OCI-LY7 (cell line): ENCODE measurements around the gene ABCA7. TPM values are rescaled to one million over a fixed set of nuclear protein-coding genes. Genes with fewer than 3 reads are reported as not detected.
"Not testable (repeated sequence)": the region's sequence is repeated elsewhere in the genome, so short reads cannot be mapped to it uniquely, and the experiment has no call there.

ENCODE experiments used
- BruUV-seq: library from RNA; stranded (reverse); fragments of 400-500 nt; replicated peaks from 2 replicates; lab custom pipeline; 2021; lab: Mats Ljungman, UMichigan
- CTCF ChIA-PET: fragments of 300-600 bp; sonication (Branson Sonifier 250); formaldehyde crosslinking; loops from one replicate; lab custom pipeline; 2022; ENCODE audit warnings: antibody characterized with exemption; ENCODE audit not compliant: unreplicated experiment; lab: Charles Lee
- POLR2A ChIA-PET: fragments of 300-600 bp; sonication (Branson Sonifier 250); formaldehyde crosslinking; loops from one replicate; lab custom pipeline; 2022; ENCODE audit warnings: antibody characterized with exemption; lab: Charles Lee
- DNase-seq: peaks from one replicate; pipeline ENCODE4 v3.0.0-alpha.2; 2015; ENCODE audit warnings: low spot score
- H2AFZ ChIP-seq: fragments of 200-600 bp; sonication (generic), shearing (Covaris generic); 2 replicates; pipeline ENCODE4 v1.6.1; 2014; ENCODE audit warnings: mild to moderate bottlenecking, antibody characterized with exemption, low read length, moderate library complexity
- H3K27ac ChIP-seq: fragments of 200-600 bp; sonication (generic); 2 replicates; pipeline ENCODE4 v1.5.1; 2014; ENCODE audit warnings: mixed run types, low read depth, mild to moderate bottlenecking, moderate library complexity, low read length, inconsistent platforms; ENCODE audit not compliant: poor library complexity, severe bottlenecking
- H3K36me3 ChIP-seq: fragments of 200-600 bp; sonication (generic); 2 replicates; pipeline ENCODE4 v1.6.1; 2014; ENCODE audit warnings: mild to moderate bottlenecking, antibody characterized with exemption, low read length, moderate library complexity, mixed read lengths; ENCODE audit not compliant: insufficient read depth
- H3K4me1 ChIP-seq: fragments of 200-600 bp; sonication (generic); 2 replicates; pipeline ENCODE4 v1.5.1; 2014; ENCODE audit warnings: mild to moderate bottlenecking, low read length; ENCODE audit not compliant: insufficient read depth, poor library complexity, severe bottlenecking
- H3K4me2 ChIP-seq: fragments of 200-600 bp; sonication (generic); 2 replicates; pipeline ENCODE4 v1.6.1; 2014; ENCODE audit warnings: mild to moderate bottlenecking, low read length
- H3K4me3 ChIP-seq: fragments of 200-600 bp; sonication (generic); 2 replicates; pipeline ENCODE4 v1.5.1; 2014; ENCODE audit warnings: mild to moderate bottlenecking, low read depth, low read length; ENCODE audit not compliant: poor library complexity, severe bottlenecking
- H3K79me2 ChIP-seq: fragments of 200-600 bp; sonication (generic); 2 replicates; pipeline ENCODE4 v1.6.1; 2016; ENCODE audit warnings: low read depth, mild to moderate bottlenecking, low read length, moderate library complexity, mixed read lengths; ENCODE audit not compliant: insufficient read depth
- H3K9me2 ChIP-seq: fragments of 200-600 bp; sonication (generic); 2 replicates; pipeline ENCODE4 v1.6.1; 2016; ENCODE audit warnings: mild to moderate bottlenecking, low read length, mixed read lengths; ENCODE audit not compliant: insufficient read depth
- H3K9me3 ChIP-seq: fragments of 200-600 bp; sonication (generic); 2 replicates; pipeline ENCODE4 v1.6.1; 2014; ENCODE audit warnings: mild to moderate bottlenecking, mixed run types, low read length, mixed read lengths
- H4K20me1 ChIP-seq: fragments of 200-600 bp; sonication (generic); 2 replicates; pipeline ENCODE4 v1.6.1; 2014; ENCODE audit warnings: mild to moderate bottlenecking, antibody characterized with exemption, low read length, moderate library complexity, mixed read lengths; ENCODE audit not compliant: insufficient read depth
- CTCF ChIP-seq: fragments of 200-600 bp; sonication (generic); conservative IDR thresholded peaks from 2 replicates; pipeline ENCODE4 v1.5.1; 2014; ENCODE audit warnings: mild to moderate bottlenecking, antibody characterized with exemption, low read length, moderate library complexity, mixed read lengths
- EZH2phosphoT487 ChIP-seq: fragments of 200-600 bp; sonication (generic); IDR thresholded peaks from 2 replicates; pipeline ENCODE4 v1.6.1; 2018; ENCODE audit warnings: low read depth, borderline replicate concordance, mild to moderate bottlenecking, mixed run types, antibody characterized with exemption, low read length, moderate library complexity, mixed read lengths
- intact Hi-C: fragments of 100-400 bp; cut with micrococcal nuclease; formaldehyde crosslinking; loops from one replicate; pipeline ENCODE4 v1.10.0; 2022; ENCODE audit not compliant: unreplicated experiment
- small RNA-seq: library from RNA; depleted of rRNA; stranded (forward); fragments of <200 nt; gene quantifications from one replicate; pipeline ENCODE3, GENCODE V24; 2014
- total RNA-seq, 2 experiments: library from RNA; depleted of rRNA in 1 of 2; stranded (reverse); fragments of >200 nt in 1 of 2; shearing (Covaris generic) in 1 of 2; gene quantifications; 2 replicates each; pipeline ENCODE4 v1.2.3, GENCODE V29; 2014 to 2022

Gene ABCA7
- total RNA-seq, 2 experiments from 2014 or later, result 43.3 to 66.6 TPM

GRCh38 chr19:1113030-1113985 is 73.4 kb downstream of the ABCA7 start:
- H3K79me2 ChIP-seq, result no peaks in the 10 kb centered on the region
- peaks cover 25% of the 10 kb centered on the region; the same call in 1 of the 2 replicates for H3K36me3 ChIP-seq
- no peak overlapping the region for H2AFZ ChIP-seq
- TF ChIP-seq CTCF, result peak; percentile 80
- no peak for TF ChIP-seq EZH2phosphoT487
- ChIA-PET CTCF (interaction anchor here (0.6 to 1.0 kb wide), 8 partner anchors 9 to 79 kb away, joined by 5 to 13 read pairs (median 10); no protein-coding TSS in a partner anchor), POLR2A (interaction anchor here (0.6 kb wide), 3 partner anchors 52 to 90 kb away, joined by 3 to 4 read pairs (median 4); no protein-coding TSS in a partner anchor)
- DNase-seq, result peak; percentile 86
- no peaks in the 10 kb centered on the region for H3K9me3 ChIP-seq
- no peak overlapping the region for H3K27ac ChIP-seq
- H3K9me2 ChIP-seq, result no peaks in the 10 kb centered on the region
- no peak overlapping the region for H3K4me2 ChIP-seq
- H4K20me1 ChIP-seq, result no peaks in the 10 kb centered on the region
- no peak overlapping the region for H3K4me3 ChIP-seq
- BruUV-seq, result no TSS peak
- intact Hi-C loops, result loop anchor here (5.0 kb wide), 1 partner anchor 79 kb away; no protein-coding TSS in a partner anchor
- H3K4me1 ChIP-seq, result peaks cover 4% of the 10 kb centered on the region

GRCh38 chr19:1113986-1114483 is 74.1 kb downstream of the ABCA7 start:
- no peak for DNase-seq
- H3K9me3 ChIP-seq, result no peaks in the 10 kb centered on the region
- TF ChIP-seq EZH2phosphoT487 (no peak), CTCF (no peak)
- H3K4me3 ChIP-seq, result no peak overlapping the region
- no peaks in the 10 kb centered on the region for H3K79me2 ChIP-seq
- peaks cover 4% of the 10 kb centered on the region for H3K4me1 ChIP-seq
- ChIA-PET POLR2A (no interaction called here), CTCF (interaction anchor here (0.6 to 1.0 kb wide), 6 partner anchors 9 to 78 kb away, joined by 5 to 13 read pairs (median 10); no protein-coding TSS in a partner anchor)
- no peak overlapping the region for H3K27ac ChIP-seq
- intact Hi-C loops, result loop anchor here (5.0 kb wide), 1 partner anchor 78 kb away; no protein-coding TSS in a partner anchor
- no peaks in the 10 kb centered on the region for H3K9me2 ChIP-seq
- H4K20me1 ChIP-seq, result no peaks in the 10 kb centered on the region
- H2AFZ ChIP-seq, result no peak overlapping the region
- H3K4me2 ChIP-seq, result no peak overlapping the region
- BruUV-seq, result no TSS peak
- peaks cover 21% of the 10 kb centered on the region; the same call in 1 of the 2 replicates for H3K36me3 ChIP-seq

- H3K27ac ChIP-seq, CTCF ChIA-PET, H2AFZ ChIP-seq, H3K4me3 ChIP-seq, POLR2A ChIA-PET, H4K20me1 ChIP-seq, H3K4me1 ChIP-seq, BruUV-seq, DNase-seq, H3K9me3 ChIP-seq, H3K4me2 ChIP-seq, H3K9me2 ChIP-seq, H3K79me2 ChIP-seq: not testable (repeated sequence)
- peaks cover 19% of the 10 kb centered on the region; the same call in 1 of the 2 replicates for H3K36me3 ChIP-seq
- intact Hi-C loops, result loop anchor here (5.0 kb wide), 1 partner anchor 78 kb away; no protein-coding TSS in a partner anchor
Measured at GRCh38 chr19:1114728-1115127, 74.8 kb downstream of the ABCA7 start.

Small RNA genes lying within 50 kb of the gene (small RNA-seq; reads per million reads assigned to genes)
- gene RNU6-2, result not detected

Other genes with a start within 250 kb of the ABCA7 start
- 284 and 315 TPM in 2 replicates for gene PTBP1, start 242.7 kb upstream of the ABCA7 start, total RNA-seq (2014; rRNA removed; shearing (Covaris generic))
- gene PTBP1, start 242.7 kb upstream of the ABCA7 start, total RNA-seq (2022), result 468 and 479 TPM in 2 replicates
- not detected in 2 replicates for gene PLPPR3, start 218.2 kb upstream of the ABCA7 start, total RNA-seq (2014; rRNA removed; shearing (Covaris generic))
- gene PLPPR3, start 218.2 kb upstream of the ABCA7 start, total RNA-seq (2022), result not detected in 2 replicates
- not detected in 2 replicates for gene AZU1, start 212.3 kb upstream of the ABCA7 start, total RNA-seq (2014; rRNA removed; shearing (Covaris generic))
- not detected in 2 replicates for gene AZU1, start 212.3 kb upstream of the ABCA7 start, total RNA-seq (2022)
- not detected in 2 replicates for gene PRTN3, start 199.1 kb upstream of the ABCA7 start, total RNA-seq (2014; rRNA removed; shearing (Covaris generic))
- gene PRTN3, start 199.1 kb upstream of the ABCA7 start, total RNA-seq (2022), result not detected in 2 replicates
- gene ELANE, start 187.8 kb upstream of the ABCA7 start, total RNA-seq (2014; rRNA removed; shearing (Covaris generic)), result not detected in 2 replicates
- gene ELANE, start 187.8 kb upstream of the ABCA7 start, total RNA-seq (2022), result not detected in 2 replicates
- 0.35 TPM in 1 of 2 replicates, not detected in the other for gene CFD, start 180.4 kb upstream of the ABCA7 start, total RNA-seq (2014; rRNA removed; shearing (Covaris generic))
- gene CFD, start 180.4 kb upstream of the ABCA7 start, total RNA-seq (2022), result not detected in 2 replicates
- gene MED16, start 146.9 kb upstream of the ABCA7 start, total RNA-seq (2014; rRNA removed; shearing (Covaris generic)), result 12.9 and 19.1 TPM in 2 replicates
- gene MED16, start 146.9 kb upstream of the ABCA7 start, total RNA-seq (2022), result 54.3 and 61.4 TPM in 2 replicates
- gene RNU6-9, start 146.6 kb upstream of the ABCA7 start, total RNA-seq (2014; rRNA removed; shearing (Covaris generic)), result not detected in 2 replicates
- gene RNU6-9, start 146.6 kb upstream of the ABCA7 start, total RNA-seq (2022), result not detected in 2 replicates
- 39.5 and 43.5 TPM in 2 replicates for gene R3HDM4, start 126.9 kb upstream of the ABCA7 start, total RNA-seq (2014; rRNA removed; shearing (Covaris generic))
- 64.9 and 75.2 TPM in 2 replicates for gene R3HDM4, start 126.9 kb upstream of the ABCA7 start, total RNA-seq (2022)
- gene KISS1R, start 122.8 kb upstream of the ABCA7 start, total RNA-seq (2014; rRNA removed; shearing (Covaris generic)), result not detected in 2 replicates
- gene KISS1R, start 122.8 kb upstream of the ABCA7 start, total RNA-seq (2022), result not detected in 2 replicates
- gene ARID3A, start 114.1 kb upstream of the ABCA7 start, total RNA-seq (2014; rRNA removed; shearing (Covaris generic)), result 7.9 and 9.9 TPM in 2 replicates
- 21.6 and 23.5 TPM in 2 replicates for gene ARID3A, start 114.1 kb upstream of the ABCA7 start, total RNA-seq (2022)
- 61.6 and 74.7 TPM in 2 replicates for gene WDR18, start 55.8 kb upstream of the ABCA7 start, total RNA-seq (2014; rRNA removed; shearing (Covaris generic))
- 38.4 and 51.4 TPM in 2 replicates for gene WDR18, start 55.8 kb upstream of the ABCA7 start, total RNA-seq (2022)
- 0.05 TPM in 1 of 2 replicates, not detected in the other for gene GRIN3B, start 39.7 kb upstream of the ABCA7 start, total RNA-seq (2014; rRNA removed; shearing (Covaris generic))
- gene GRIN3B, start 39.7 kb upstream of the ABCA7 start, total RNA-seq (2022), result not detected in 2 replicates
- gene TMEM259, start 19.0 kb upstream of the ABCA7 start, total RNA-seq (2014; rRNA removed; shearing (Covaris generic)), result 131 and 169 TPM in 2 replicates
- gene TMEM259, start 19.0 kb upstream of the ABCA7 start, total RNA-seq (2022), result 195 and 204 TPM in 2 replicates
- not detected in 2 replicates for gene RNU6-2, start 18.6 kb upstream of the ABCA7 start, total RNA-seq (2014; rRNA removed; shearing (Covaris generic))
- gene RNU6-2, start 18.6 kb upstream of the ABCA7 start, total RNA-seq (2022), result not detected in 2 replicates
- gene CNN2, start 13.5 kb upstream of the ABCA7 start, total RNA-seq (2014; rRNA removed; shearing (Covaris generic)), result 51.5 and 73.7 TPM in 2 replicates
- 126 and 127 TPM in 2 replicates for gene CNN2, start 13.5 kb upstream of the ABCA7 start, total RNA-seq (2022)
- gene ARHGAP45, start 27.1 kb downstream of the ABCA7 start, total RNA-seq (2014; rRNA removed; shearing (Covaris generic)), result 132 and 135 TPM in 2 replicates
- gene ARHGAP45, start 27.1 kb downstream of the ABCA7 start, total RNA-seq (2022), result 138 and 143 TPM in 2 replicates
- gene POLR2E, start 55.3 kb downstream of the ABCA7 start, total RNA-seq (2014; rRNA removed; shearing (Covaris generic)), result 153 and 165 TPM in 2 replicates
- gene POLR2E, start 55.3 kb downstream of the ABCA7 start, total RNA-seq (2022), result 160 and 193 TPM in 2 replicates
- 184 and 203 TPM in 2 replicates for gene GPX4, start 63.9 kb downstream of the ABCA7 start, total RNA-seq (2014; rRNA removed; shearing (Covaris generic))
- gene GPX4, start 63.9 kb downstream of the ABCA7 start, total RNA-seq (2022), result 148 and 156 TPM in 2 replicates
- gene SBNO2, start 134.2 kb downstream of the ABCA7 start, total RNA-seq (2014; rRNA removed; shearing (Covaris generic)), result 17.6 and 26.6 TPM in 2 replicates
- 43.3 and 48.8 TPM in 2 replicates for gene SBNO2, start 134.2 kb downstream of the ABCA7 start, total RNA-seq (2022)
- gene STK11, start 165.7 kb downstream of the ABCA7 start, total RNA-seq (2014; rRNA removed; shearing (Covaris generic)), result 68.7 and 78.4 TPM in 2 replicates
- gene STK11, start 165.7 kb downstream of the ABCA7 start, total RNA-seq (2022), result 76.5 and 82.2 TPM in 2 replicates
- 0.09 and 0.33 TPM in 2 replicates for gene CBARP, start 197.9 kb downstream of the ABCA7 start, total RNA-seq (2014; rRNA removed; shearing (Covaris generic))
- 0.13 and 0.18 TPM in 2 replicates for gene CBARP, start 197.9 kb downstream of the ABCA7 start, total RNA-seq (2022)
- gene ATP5F1D, start 201.6 kb downstream of the ABCA7 start, total RNA-seq (2014; rRNA removed; shearing (Covaris generic)), result 51.8 and 82.1 TPM in 2 replicates
- gene ATP5F1D, start 201.6 kb downstream of the ABCA7 start, total RNA-seq (2022), result 207 and 266 TPM in 2 replicates
- gene MIDN, start 208.5 kb downstream of the ABCA7 start, total RNA-seq (2014; rRNA removed; shearing (Covaris generic)), result 11.7 and 20.3 TPM in 2 replicates
- gene MIDN, start 208.5 kb downstream of the ABCA7 start, total RNA-seq (2022), result 70.9 and 75.8 TPM in 2 replicates
- gene CIRBP, start 229.2 kb downstream of the ABCA7 start, total RNA-seq (2014; rRNA removed; shearing (Covaris generic)), result 278 and 287 TPM in 2 replicates
- 309 and 321 TPM in 2 replicates for gene CIRBP, start 229.2 kb downstream of the ABCA7 start, total RNA-seq (2022)
- gene FAM174C, start 235.4 kb downstream of the ABCA7 start, total RNA-seq (2014; rRNA removed; shearing (Covaris generic)), result 52.6 and 53.2 TPM in 2 replicates
- 79.8 and 81.5 TPM in 2 replicates for gene FAM174C, start 235.4 kb downstream of the ABCA7 start, total RNA-seq (2022)
- gene EFNA2, start 245.8 kb downstream of the ABCA7 start, total RNA-seq (2014; rRNA removed; shearing (Covaris generic)), result not detected in 2 replicates
- gene EFNA2, start 245.8 kb downstream of the ABCA7 start, total RNA-seq (2022), result not detected in 2 replicates